HepG2 (cell line): ENCODE measurements around the gene ATP5F1A. TPM values are rescaled to one million over a fixed set of nuclear protein-coding genes. Genes with fewer than 3 reads are reported as not detected.
A peak's percentile ranks its signal among the peaks of the same experiment; 100 is the strongest.

Experiments used
- ADNP ChIP-seq: sonication (generic); formaldehyde crosslinking; IDR thresholded peaks from 2 replicates; pipeline ENCODE4 v1.4.0; 2020; ENCODE audit warnings: missing genetic modification reagents
- CHCHD3 ChIP-seq: sonication (generic); formaldehyde crosslinking; IDR thresholded peaks from 2 replicates; pipeline ENCODE4 v1.8.0; 2022; ENCODE audit warnings: mild to moderate bottlenecking, missing genetic modification reagents, moderate library complexity
- DNMT1 ChIP-seq: sonication (generic); formaldehyde crosslinking; IDR thresholded peaks from 2 replicates; pipeline ENCODE4 v1.5.1; 2020; ENCODE audit warnings: mild to moderate bottlenecking, missing genetic modification reagents
- GATAD1 ChIP-seq: IDR thresholded peaks from 2 replicates; pipeline ENCODE4 v1.6.1; 2016; ENCODE audit warnings: missing genetic modification reagents, missing compliant biosample characterization
- HOXA3 ChIP-seq: sonication (generic); formaldehyde crosslinking; IDR thresholded peaks from 2 replicates; pipeline ENCODE4 v1.5.0; 2020; ENCODE audit warnings: missing genetic modification reagents
- KDM1A ChIP-seq: IDR thresholded peaks from 2 replicates; pipeline ENCODE4 v1.6.1; 2016; ENCODE audit warnings: missing compliant biosample characterization
- KIAA2018 ChIP-seq: sonication (generic); formaldehyde crosslinking; IDR thresholded peaks from 2 replicates; pipeline ENCODE4 v1.5.0; 2020; ENCODE audit warnings: mild to moderate bottlenecking, missing genetic modification reagents, borderline replicate concordance
- MTF1 ChIP-seq: sonication (generic); formaldehyde crosslinking; IDR thresholded peaks from 2 replicates; pipeline ENCODE4 v1.5.0; 2020; ENCODE audit warnings: missing genetic modification reagents
- NAIF1 ChIP-seq: sonication (generic); formaldehyde crosslinking; IDR thresholded peaks from 2 replicates; pipeline ENCODE4 v1.5.0; 2020; ENCODE audit warnings: mild to moderate bottlenecking, missing genetic modification reagents, borderline replicate concordance
- ZBTB33 ChIP-seq: sonication (generic); formaldehyde crosslinking; IDR thresholded peaks from 2 replicates; pipeline ENCODE4 v1.4.0; 2020; ENCODE audit warnings: missing genetic modification reagents
- ZFP91 ChIP-seq: sonication (generic); formaldehyde crosslinking; IDR thresholded peaks from 2 replicates; pipeline ENCODE4 v1.9.0; 2022; ENCODE audit warnings: missing genetic modification reagents, mild to moderate bottlenecking, borderline replicate concordance
- ZIK1 ChIP-seq: sonication (generic); formaldehyde crosslinking; IDR thresholded peaks from 2 replicates; pipeline ENCODE4 v1.5.0; 2020; ENCODE audit warnings: mild to moderate bottlenecking, low read depth, missing genetic modification reagents, borderline replicate concordance
- ZNF274 ChIP-seq: sonication (generic); formaldehyde crosslinking; IDR thresholded peaks from 2 replicates; pipeline ENCODE4 v1.5.1; 2020; ENCODE audit warnings: mild to moderate bottlenecking, missing genetic modification reagents
- ZNF296 ChIP-seq: sonication (generic); formaldehyde crosslinking; conservative IDR thresholded peaks from 2 replicates; pipeline ENCODE4 v1.5.0; 2020; ENCODE audit warnings: mild to moderate bottlenecking, missing genetic modification reagents
- polyA plus RNA-seq, 8 experiments: library from polyadenylated mRNA; depleted of rRNA in 3 of 8; stranded (reverse) in 7 of 8; unstranded in 1 of 8; fragments of >200 nt; fragmentation: Illumina TruSeq in 4 of 8; extraction: Trizol in 4 of 8; gene quantifications; 2 replicates each; pipeline versions ENCODE4 v1.2.1 to v1.2.3, GENCODE V29; 2011 to 2016; ENCODE audit warnings: low read depth in 4 of 8, missing spikeins in 1 of 8, mixed read lengths in 1 of 8; ENCODE audit not compliant: insufficient read depth in 1 of 8
- total RNA-seq, 5 experiments: library from RNA; depleted of rRNA; stranded (reverse); fragments of >200 nt; fragmentation: Illumina TruSeq; extraction: Trizol; gene quantifications; 2 replicates each; pipeline ENCODE4 v1.2.3, GENCODE V29; 2016; ENCODE audit warnings: low read depth in 1 of 5
- TF ChIP-seq, protein P1 (sequence below): sonication (generic); formaldehyde crosslinking; IDR thresholded peaks from 2 replicates; pipeline ENCODE4 v1.8.0; 2023; ENCODE audit warnings: mild to moderate bottlenecking, missing genetic modification reagents

The ATP5F1A gene
- total and polyA plus RNA-seq, 2 of the 13 experiments (the other 11 are each of a cell fraction or from before 2014, with no cell fraction given): 459 to 922 TPM

GRCh38 chr18:46071653-46072375 is 26.3 kb downstream of the ATP5F1A start, which contains the start of gene PSTPIP2 (continued):
- TF ChIP-seq ZFP91 (CRISPR knock-in tag): peak; percentile 64; the same call in 1 of the 2 replicates
- no peak for TF ChIP-seq ADNP (CRISPR knock-in tag)
- TF ChIP-seq CHCHD3 (CRISPR knock-in tag): no peak
- TF ChIP-seq ZNF274: no peak
- no peak for TF ChIP-seq ZBTB33
- TF ChIP-seq ZNF296 (CRISPR knock-in tag): no peak
- TF ChIP-seq NAIF1: no peak
- TF ChIP-seq KDM1A (CRISPR knock-in tag): no peak
- 0 out of 2 replicates have a peak, but pooled peaks have one; percentile 24 for TF ChIP-seq HOXA3 (CRISPR knock-in tag)
- TF ChIP-seq MTF1 (CRISPR knock-in tag): no peak
- no peak for TF ChIP-seq ZIK1 (CRISPR knock-in tag)
- no peak for TF ChIP-seq GATAD1
- TF ChIP-seq DNMT1: no peak
- no peak for TF ChIP-seq KIAA2018 (CRISPR knock-in tag)
- TF ChIP-seq, protein P1, sequence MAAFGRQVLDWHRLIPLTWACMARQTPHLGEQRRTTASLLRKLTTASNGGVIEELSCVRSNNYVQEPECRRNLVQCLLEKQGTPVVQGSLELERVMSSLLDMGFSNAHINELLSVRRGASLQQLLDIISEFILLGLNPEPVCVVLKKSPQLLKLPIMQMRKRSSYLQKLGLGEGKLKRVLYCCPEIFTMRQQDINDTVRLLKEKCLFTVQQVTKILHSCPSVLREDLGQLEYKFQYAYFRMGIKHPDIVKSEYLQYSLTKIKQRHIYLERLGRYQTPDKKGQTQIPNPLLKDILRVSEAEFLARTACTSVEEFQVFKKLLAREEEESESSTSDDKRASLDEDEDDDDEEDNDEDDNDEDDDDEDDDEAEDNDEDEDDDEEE (CRISPR knock-in tag): 0 out of 2 replicates have a peak, but pooled peaks have one; percentile 1
